Left cardiac atrium (tissue), 4 donors: ENCODE data around the gene PABPC1L. TPM values are rescaled to one million over a fixed set of nuclear protein-coding genes. Genes with fewer than 3 reads are reported as not detected.
A peak's percentile ranks its signal among the peaks of the same experiment; 100 is the strongest.

Source experiments
- ATAC-seq, 2 donors: fragments of 200-7000 bp; cut with Tn5 transposase; one replicate each; pipeline ENCODE4 v1.9.1; 2020; ENCODE audit warnings: mild to moderate bottlenecking in 2 of 2, moderate library complexity in 2 of 2
- DNase-seq: peaks from one replicate; pipeline ENCODE4 v3.0.0-alpha.2; 2020
- intact Hi-C, 2 donors: fragments of 100-400 bp; cut with DNase I; formaldehyde crosslinking; loops; one replicate each; pipeline versions ENCODE4 v1.14.1 to v1.15.1; 2022 to 2023
- total RNA-seq, 2 donors: library from RNA; stranded (reverse); fragmentation: NEBNext Ultra II Directional; extraction: Animal tissue kit (Norgen Biotek cat#: 25700); gene quantifications; one replicate each; pipeline ENCODE4 v1.2.1, GENCODE V29; 2021
- donor health status: DM: no; HTN: yes; CAD: no.
- donor health status: DM: no; HTN: yes; CAD: no; lungs with severe emphysema.
- donor health status: DM: yes; HTN: yes; CAD: no.
- donor health status: Dilated cardiomyopathy.

Gene PABPC1L
- total RNA-seq, 2 donors from 2014 or later = 5.6 to 6.3 TPM

DNA sequence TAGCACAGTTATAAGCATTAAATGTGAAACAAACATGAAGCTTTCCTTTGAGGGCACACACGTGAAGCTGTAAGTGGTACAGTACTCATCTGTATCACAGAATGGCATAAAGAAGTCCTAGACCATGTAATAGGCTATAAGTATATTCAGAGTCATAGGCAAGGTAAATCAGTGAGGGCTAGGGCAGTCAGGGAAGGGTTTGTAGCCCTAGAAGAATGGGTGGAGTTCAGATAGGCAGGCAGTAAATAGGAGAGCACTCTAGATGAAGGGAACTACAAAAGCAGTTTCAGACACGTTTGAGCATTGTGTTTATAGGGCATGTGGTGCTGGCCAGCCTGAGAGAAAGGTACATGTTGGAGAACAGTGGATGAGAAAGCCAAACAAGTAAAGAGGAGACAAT is 14.9 kb upstream of the PABPC1L start:
- ATAC-seq = no peak
- DNase-seq = no peak
- intact Hi-C loops = no loop called here

GRCh38 chr20:44896583-44896982 is 13.3 kb upstream of the PABPC1L start:
- intact Hi-C loops = no loop called here
- peak; percentile 29 to 47 for ATAC-seq
- no peak for DNase-seq

DNA sequence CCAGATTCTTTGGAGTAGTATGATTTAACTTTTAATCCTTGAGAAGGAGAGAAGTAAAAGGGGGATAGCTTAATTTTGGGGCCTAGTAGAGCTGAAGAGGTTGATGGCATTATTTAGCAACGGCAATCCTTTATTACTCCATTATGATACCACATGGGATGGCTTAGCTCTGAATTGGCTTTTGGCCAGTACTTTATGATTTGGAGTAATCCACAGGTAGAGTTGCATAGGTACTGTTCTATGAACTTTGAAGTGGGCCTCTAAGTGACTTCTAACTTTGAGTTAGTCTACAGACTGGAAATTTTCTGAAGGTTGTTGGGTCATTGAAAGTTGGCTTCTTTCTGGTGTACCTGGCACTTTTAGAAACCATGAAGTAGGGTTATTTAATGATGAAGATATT is 12.7 kb upstream of the PABPC1L start:
- no peak for ATAC-seq
- intact Hi-C loops = no loop called here
- no peak for DNase-seq

DNA sequence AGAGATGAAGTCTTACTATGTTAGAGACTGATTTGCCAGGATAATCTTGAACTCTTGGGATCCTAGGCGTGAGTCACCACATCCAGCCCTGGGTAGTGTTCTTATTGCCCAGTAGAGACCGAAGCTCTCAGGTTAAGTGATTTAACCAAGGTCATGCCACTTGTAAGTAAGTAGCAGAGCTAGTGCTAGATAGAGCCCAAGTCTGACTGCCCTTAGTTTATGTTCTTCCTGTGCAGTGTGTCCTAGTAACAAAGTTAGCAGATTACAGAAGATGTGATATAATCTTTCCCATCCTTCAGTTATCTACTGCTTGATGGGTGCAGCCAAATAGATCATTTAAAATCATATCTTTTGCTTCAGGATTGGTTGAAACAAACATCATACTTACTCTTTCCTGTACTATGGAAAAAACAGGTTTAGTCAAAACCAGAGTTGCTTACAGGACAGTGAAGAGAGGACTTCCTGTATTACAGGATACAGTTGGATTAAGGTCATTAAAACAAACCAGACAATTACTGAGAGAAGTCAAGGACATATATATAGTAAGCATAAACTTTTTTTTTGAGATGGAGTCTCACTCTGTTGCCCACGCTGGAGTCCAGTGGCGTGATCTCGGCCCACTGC is 9.5 kb upstream of the PABPC1L start:
- intact Hi-C loops = no loop called here
- peak in 1 of 2 donors; percentile 26 for ATAC-seq

DNA sequence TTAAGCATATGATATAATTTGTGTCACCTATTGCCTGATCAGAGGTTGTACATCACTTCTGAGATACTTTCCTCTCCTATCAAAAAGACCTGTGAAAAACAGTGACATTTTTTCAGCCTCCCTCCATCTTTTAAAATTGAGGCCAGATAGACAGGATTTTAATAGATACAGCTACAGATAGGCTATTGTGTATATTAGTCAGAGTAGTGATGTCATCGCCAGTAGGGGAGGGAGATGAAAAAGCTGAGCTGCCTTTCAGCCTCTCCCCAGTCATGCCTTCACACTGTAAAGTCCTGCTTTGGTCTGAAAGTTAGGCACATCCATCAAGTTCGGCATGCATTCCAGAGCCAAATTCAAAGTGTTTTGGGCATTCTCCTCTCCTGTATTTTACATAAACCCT is 7.9 kb upstream of the PABPC1L start:
- peak in 1 of 2 donors; percentile 45 for ATAC-seq
- DNase-seq = no peak
- intact Hi-C loops = no loop called here

More for the DNA sequence above, 9.5 kb upstream of the PABPC1L start:
- no peak for DNase-seq

- no peak for DNase-seq
- intact Hi-C loops = no loop called here
- ATAC-seq = no peak
These were observed 5.5 kb upstream of the PABPC1L start for GRCh38 chr20:44904377-44904776.

DNA sequence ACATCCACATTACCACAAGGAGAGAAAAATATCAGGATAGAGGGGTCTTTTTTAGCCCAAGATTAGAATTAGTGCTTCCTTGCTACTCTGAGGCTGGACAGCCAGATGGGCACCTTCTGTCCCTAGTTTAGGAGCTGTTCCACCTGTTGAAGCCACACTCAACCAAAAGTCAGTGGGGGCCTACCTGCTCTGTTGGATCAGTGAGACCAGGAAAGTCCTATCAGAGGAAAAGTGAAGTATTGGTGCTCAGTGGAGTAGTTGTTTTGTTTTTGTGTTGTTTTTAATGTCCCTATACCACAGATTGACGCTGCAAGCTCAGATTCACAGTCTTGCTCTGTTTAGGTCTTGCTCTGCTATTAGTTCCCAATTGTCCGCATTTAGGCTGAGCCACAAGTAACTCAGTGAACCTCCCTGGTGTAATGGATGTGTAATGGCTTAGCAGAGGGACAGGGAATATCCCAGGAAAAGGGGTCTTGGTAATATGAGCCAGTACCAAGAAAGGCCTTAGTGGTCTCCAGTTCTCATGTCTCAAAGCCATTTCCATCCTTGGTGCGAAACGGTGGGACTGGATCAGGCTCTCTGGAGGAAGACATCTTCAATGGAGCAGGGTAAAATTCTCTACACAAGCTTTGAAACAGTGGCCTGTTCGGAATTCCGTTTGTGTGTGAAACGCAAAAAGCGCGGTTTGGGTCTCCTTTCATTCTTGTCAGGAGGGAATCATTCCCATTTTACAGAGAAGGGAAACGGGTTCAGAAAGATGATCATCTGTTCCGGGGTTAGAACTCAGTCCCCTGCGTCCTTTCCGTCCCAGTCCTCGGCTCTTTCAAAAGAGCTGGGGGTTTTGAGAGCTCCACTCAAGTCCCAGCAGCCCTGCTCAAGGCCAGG is 631 bp upstream of the PABPC1L start:
- ATAC-seq (peak in 1 of 2 donors; percentile 3), DNase-seq (no peak)
- intact Hi-C loops = no loop called here

- no peak for DNase-seq
- peak in 1 of 2 donors; percentile 4 for ATAC-seq
- intact Hi-C loops = no loop called here
These were observed 916 bp downstream of the PABPC1L start for GRCh38 chr20:44910690-44911262.

DNA sequence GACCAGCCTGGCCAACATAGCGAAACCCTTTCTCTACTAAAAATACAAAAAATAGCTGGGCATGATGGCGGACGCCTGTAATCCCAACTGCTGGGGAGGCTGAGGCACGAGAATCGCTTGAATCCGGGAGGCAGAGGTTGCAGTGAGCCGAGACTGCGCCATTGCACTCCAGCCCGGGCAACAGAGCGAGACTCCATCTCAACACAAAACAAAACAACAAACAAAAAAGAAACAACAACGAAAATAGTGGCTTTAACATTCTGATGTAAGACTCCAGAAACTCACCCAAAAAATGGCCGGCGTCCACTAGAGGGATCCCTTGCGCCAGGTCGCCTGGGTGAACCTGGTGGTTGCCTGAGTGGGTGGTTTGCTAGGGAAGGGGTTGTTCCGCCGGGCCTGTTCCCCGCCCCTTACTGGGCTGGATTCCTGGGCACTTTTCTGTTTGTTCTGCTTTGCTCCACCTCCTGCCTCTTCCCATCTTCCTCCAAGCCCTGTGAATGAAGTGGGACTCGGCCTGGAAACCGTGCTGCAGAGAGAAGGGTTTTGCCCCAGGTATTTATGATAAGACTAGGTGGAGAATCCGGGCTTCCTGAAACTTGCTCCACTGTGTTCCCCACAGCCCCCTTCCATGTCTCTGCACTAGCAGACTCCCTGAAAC is 1.5 kb downstream of the PABPC1L start:
- intact Hi-C loops = no loop called here
- DNase-seq (no peak), ATAC-seq (no peak)

- ATAC-seq (no peak), DNase-seq (no peak)
- intact Hi-C loops = no loop called here
These were observed 2.3 kb downstream of the PABPC1L start for GRCh38 chr20:44912189-44912588.

- intact Hi-C loops = no loop called here
- ATAC-seq = no peak
- DNase-seq = no peak
These were observed 5.1 kb downstream of the PABPC1L start for GRCh38 chr20:44914924-44915323.

- no peak for DNase-seq
- intact Hi-C loops = no loop called here
- no peak for ATAC-seq
These were observed 6.7 kb downstream of the PABPC1L start for GRCh38 chr20:44916586-44916985.

DNA sequence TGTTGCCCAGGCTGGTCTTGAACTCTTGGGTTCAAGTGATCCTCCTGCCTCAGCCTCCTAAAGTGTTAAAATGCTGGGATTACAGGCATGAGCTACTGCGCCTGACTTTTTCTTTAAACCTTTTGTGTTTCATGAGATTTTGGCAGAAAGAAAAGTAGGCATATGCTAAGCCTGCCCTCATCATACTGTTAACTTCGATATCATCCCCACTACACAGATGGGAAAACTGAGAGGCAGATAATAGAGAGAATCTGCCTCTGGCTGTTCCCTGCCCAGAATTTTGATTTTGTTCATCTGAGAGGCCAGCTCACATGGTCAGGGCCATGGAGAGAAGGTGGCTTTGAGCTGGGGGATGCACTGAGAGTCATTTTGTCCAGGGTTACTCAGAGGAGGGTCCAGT is 7.5 kb downstream of the PABPC1L start:
- intact Hi-C loops = no loop called here
- DNase-seq (no peak), ATAC-seq (no peak)

DNA sequence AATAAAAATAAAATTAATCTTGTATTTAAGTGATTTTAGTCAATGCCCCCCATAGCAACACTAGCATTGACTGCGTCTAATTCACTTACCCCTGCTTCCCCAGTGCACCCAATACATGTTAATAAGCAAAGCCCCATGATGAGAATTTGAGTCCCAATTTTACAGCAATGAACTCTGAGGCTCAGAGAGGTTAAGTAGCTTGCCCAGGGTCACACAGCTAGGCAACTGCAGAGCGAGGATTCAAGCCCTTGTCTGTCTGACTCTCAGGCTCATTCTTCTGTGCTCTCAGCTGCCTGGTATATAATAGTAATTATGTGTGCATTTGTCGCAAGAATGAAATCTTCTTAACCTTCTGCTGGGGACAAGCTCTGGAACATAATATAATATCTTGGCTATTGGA is 8.5 kb downstream of the PABPC1L start:
- intact Hi-C loops = no loop called here
- no peak for ATAC-seq

GRCh38 chr20:44918761-44919160 is 8.9 kb downstream of the PABPC1L start:
- intact Hi-C loops = no loop called here
- no peak for ATAC-seq
- no peak for DNase-seq

More for the DNA sequence above, 8.5 kb downstream of the PABPC1L start:
- no peak for DNase-seq

- ATAC-seq = no peak
- intact Hi-C loops = no loop called here
- DNase-seq = no peak
These were observed 11.6 kb downstream of the PABPC1L start for GRCh38 chr20:44921447-44921846.

DNA sequence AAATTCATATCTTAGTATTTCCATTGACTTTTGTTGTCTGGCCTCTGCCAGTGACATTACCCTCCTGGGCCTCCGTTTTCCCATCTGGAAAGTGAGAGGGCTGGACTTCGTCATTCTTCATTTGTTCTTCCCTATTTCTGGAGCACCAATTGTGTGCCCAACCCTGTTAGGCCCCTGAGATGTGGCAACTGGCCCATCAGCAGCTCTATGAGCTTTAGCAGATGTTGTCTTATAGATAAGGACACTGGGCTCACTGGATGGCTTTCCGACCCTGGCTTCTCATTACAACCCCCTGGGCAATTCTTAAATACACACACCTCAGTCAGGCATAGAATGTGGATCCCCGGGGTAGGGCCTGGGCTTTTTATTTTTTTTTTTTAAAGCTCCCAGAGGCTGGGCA is 14.7 kb downstream of the PABPC1L start:
- intact Hi-C loops = no loop called here
- DNase-seq (no peak), ATAC-seq (no peak)

DNA sequence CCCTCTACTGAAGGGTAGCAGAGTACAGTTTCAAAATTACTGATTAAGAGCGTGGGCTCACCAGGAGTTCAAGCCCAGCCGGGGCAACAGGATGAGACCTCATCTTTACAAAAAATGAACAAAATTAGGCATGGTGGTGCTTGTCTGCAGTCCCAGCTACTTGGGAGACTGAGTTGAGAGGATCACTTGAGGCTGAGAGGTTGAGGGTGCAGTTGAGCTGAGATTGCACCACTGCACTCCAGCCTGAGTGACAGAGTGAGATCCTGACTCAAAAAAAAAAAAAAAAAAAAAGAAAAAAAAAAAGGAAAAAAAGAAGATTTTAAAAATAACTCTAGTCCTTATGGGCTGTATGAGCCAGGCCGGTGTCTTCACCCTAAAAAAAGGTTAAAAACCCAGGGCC is 18.7 kb downstream of the PABPC1L start:
- DNase-seq (no peak), ATAC-seq (no peak)
- intact Hi-C loops = no loop called here

DNA sequence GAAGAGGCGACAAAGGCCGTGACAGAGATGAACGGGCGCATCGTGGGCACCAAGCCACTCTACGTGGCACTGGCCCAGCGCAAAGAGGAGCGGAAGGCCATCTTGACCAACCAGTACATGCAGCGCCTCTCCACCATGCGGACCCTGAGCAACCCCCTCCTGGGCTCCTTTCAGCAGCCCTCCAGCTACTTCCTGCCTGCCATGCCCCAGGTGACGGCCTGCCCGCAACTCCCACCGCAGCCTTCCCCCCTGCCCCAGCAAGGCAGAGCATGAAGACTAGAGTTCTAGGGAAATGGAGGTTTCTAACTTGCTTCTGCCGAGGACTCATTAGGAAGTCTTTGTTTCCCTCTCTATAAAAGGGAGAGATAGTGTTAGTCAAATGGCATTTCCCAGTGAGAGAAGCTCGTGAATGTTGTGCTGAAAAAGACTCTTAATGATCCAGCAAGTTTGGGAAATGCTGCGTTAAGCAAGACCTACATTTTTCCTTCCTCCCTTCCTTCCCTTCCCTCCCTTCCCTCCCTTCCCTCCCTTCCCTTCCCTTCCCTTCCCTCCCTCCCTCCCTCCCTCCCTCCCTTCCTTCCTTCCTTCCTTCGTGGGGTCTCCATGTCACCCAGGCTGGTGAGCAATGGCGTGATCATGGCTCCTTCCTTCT is 20.8 kb downstream of the PABPC1L start:
- intact Hi-C loops = no loop called here
- DNase-seq (no peak), ATAC-seq (no peak)
